MM.1S (cell line): Measurements from ENCODE around the gene MMD.

Experiments
- DNase-seq: peaks from one replicate; pipeline ENCODE4 v3.0.0-alpha.2; 2015
- H2AFZ ChIP-seq: fragments of 300-600 bp; sonication (generic); 2 replicates; pipeline ENCODE4 v1.6.0; 2016; ENCODE audit warnings: antibody characterized with exemption, low read length
- H3F3A ChIP-seq: fragments of 300-600 bp; sonication (generic); 2 replicates; pipeline ENCODE4 v1.6.1; 2016; ENCODE audit warnings: mild to moderate bottlenecking, antibody characterized with exemption, low read length, moderate library complexity, mixed read lengths; ENCODE audit not compliant: insufficient read depth
- H3K27ac ChIP-seq: fragments of 300-600 bp; sonication (generic); 2 replicates; pipeline ENCODE4 v1.5.1; 2016; ENCODE audit warnings: mild to moderate bottlenecking, low read length
- H3K27me3 ChIP-seq: fragments of 300-600 bp; sonication (generic); replicated peaks from 2 replicates; pipeline ENCODE4 v1.6.0; 2016; ENCODE audit warnings: low read length; ENCODE audit not compliant: insufficient read depth
- H3K36me3 ChIP-seq: fragments of 300-600 bp; sonication (generic); replicated peaks from 2 replicates; pipeline ENCODE4 v1.6.1; 2016; ENCODE audit warnings: mild to moderate bottlenecking, low read length, mixed read lengths; ENCODE audit not compliant: insufficient read depth
- H3K4me1 ChIP-seq: fragments of 300-600 bp; sonication (generic); 2 replicates; pipeline ENCODE4 v1.6.1; 2016; ENCODE audit warnings: low read length, mixed read lengths
- H3K4me2 ChIP-seq: fragments of 300-600 bp; sonication (generic); 2 replicates; pipeline ENCODE4 v1.6.0; 2016; ENCODE audit warnings: low read depth, low read length
- H3K4me3 ChIP-seq: fragments of 300-600 bp; sonication (generic); 2 replicates; pipeline ENCODE4 v1.5.1; 2016; ENCODE audit warnings: low read length, mixed read lengths
- H3K79me2 ChIP-seq: fragments of 300-600 bp; sonication (generic); 2 replicates; pipeline ENCODE4 v1.6.1; 2016; ENCODE audit warnings: mixed run types, low read length, mixed read lengths
- H3K9ac ChIP-seq: fragments of 300-600 bp; sonication (generic); 2 replicates; pipeline ENCODE4 v1.6.1; 2016; ENCODE audit warnings: low read length, mixed read lengths
- H3K9me2 ChIP-seq: fragments of 300-600 bp; sonication (generic); replicated peaks from 2 replicates; pipeline ENCODE4 v1.6.1; 2016; ENCODE audit warnings: mild to moderate bottlenecking, low read length, mixed read lengths; ENCODE audit not compliant: insufficient read depth
- H3K9me3 ChIP-seq: fragments of 300-600 bp; sonication (generic); replicated peaks from 2 replicates; pipeline ENCODE4 v1.6.1; 2016; ENCODE audit warnings: mild to moderate bottlenecking, low read length, mixed read lengths; ENCODE audit not compliant: insufficient read depth
- H4K20me1 ChIP-seq: fragments of 300-600 bp; sonication (generic); 2 replicates; pipeline ENCODE4 v1.6.1; 2016; ENCODE audit warnings: mild to moderate bottlenecking, low read length, moderate library complexity, mixed read lengths; ENCODE audit not compliant: insufficient read depth
- EZH2 ChIP-seq: fragments of 300-600 bp; sonication (generic); optimal IDR thresholded peaks from 2 replicates; pipeline ENCODE3; 2017; ENCODE audit warnings: low read depth, mild to moderate bottlenecking, antibody characterized with exemption, low read length, mixed read lengths
- EZH2phosphoT487 ChIP-seq: fragments of 300-600 bp; sonication (generic); IDR thresholded peaks from 2 replicates; pipeline ENCODE4 v1.6.1; 2018; ENCODE audit warnings: antibody characterized with exemption, low read length
- TF ChIP-seq, protein P1 (sequence below): fragments of 300-600 bp; sonication (generic); IDR thresholded peaks from 2 replicates; pipeline ENCODE4 v1.5.1; 2016; ENCODE audit warnings: antibody characterized with exemption, low read length, mixed read lengths

MMD gene

DNA sequence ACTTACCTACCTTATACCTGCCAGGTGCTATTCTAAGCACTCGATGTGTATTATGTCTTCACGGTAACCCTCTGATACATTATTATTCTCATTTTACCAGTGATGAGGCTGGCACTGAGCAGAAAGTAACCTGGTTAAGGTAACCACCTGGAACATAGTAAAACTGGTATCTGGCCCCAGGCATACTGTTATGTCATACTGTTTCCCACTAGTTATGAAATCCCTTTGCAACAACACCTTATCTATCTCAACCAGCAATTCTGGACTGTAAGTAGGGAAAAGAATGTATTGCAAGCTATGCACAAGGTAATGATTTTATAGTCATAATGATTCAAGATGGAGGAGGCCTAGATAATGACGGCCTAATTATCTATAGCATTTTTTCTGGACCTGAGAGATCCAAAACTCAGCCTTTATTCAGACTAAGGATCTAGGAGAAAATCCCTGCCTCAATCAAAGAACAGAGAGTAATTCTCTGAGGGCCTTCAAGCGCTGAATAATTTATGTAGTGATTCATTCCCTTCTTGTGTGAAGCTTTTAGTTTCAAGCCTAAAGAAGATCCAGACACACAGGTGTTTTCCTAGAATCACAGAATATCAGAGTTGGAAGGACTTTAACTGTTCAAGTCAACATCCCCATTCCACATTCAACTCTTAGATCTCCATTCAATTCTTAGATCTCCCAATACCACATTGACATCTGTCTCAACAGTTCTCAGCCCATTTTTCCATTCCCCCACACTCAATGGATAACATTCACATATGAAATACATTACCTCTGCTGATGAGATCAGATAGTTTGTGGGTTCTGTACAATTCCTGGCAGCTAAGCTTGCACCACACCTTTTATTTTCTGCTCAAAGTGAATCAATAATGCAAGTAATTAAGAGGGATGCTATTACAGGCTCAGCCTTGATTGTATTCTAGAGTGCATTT lies 14.9 kb upstream of the MMD start:
- TF ChIP-seq EZH2: no peak
- no peak for TF ChIP-seq EZH2phosphoT487
- TF ChIP-seq, protein P1, sequence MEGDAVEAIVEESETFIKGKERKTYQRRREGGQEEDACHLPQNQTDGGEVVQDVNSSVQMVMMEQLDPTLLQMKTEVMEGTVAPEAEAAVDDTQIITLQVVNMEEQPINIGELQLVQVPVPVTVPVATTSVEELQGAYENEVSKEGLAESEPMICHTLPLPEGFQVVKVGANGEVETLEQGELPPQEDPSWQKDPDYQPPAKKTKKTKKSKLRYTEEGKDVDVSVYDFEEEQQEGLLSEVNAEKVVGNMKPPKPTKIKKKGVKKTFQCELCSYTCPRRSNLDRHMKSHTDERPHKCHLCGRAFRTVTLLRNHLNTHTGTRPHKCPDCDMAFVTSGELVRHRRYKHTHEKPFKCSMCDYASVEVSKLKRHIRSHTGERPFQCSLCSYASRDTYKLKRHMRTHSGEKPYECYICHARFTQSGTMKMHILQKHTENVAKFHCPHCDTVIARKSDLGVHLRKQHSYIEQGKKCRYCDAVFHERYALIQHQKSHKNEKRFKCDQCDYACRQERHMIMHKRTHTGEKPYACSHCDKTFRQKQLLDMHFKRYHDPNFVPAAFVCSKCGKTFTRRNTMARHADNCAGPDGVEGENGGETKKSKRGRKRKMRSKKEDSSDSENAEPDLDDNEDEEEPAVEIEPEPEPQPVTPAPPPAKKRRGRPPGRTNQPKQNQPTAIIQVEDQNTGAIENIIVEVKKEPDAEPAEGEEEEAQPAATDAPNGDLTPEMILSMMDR: no peak
- H3F3A ChIP-seq: peaks cover 9% of the 10 kb centered on the region
- H3K79me2 ChIP-seq: no peaks in the 10 kb centered on the region
- H3K27ac ChIP-seq: peak overlapping the region; percentile 26; the same call in 1 of the 2 replicates
- H3K27me3 ChIP-seq: no peaks in the 10 kb centered on the region
- H2AFZ ChIP-seq: 0 out of 2 replicates have a peak overlapping the region, but pooled peaks have one; percentile 40
- no peak overlapping the region for H3K9ac ChIP-seq
- no peaks in the 10 kb centered on the region for H3K36me3 ChIP-seq
- H3K9me3 ChIP-seq: no peaks in the 10 kb centered on the region
- no peaks in the 10 kb centered on the region for H3K9me2 ChIP-seq
- no peak for DNase-seq
- H3K4me3 ChIP-seq: peak overlapping the region; percentile 39
- peaks cover 19% of the 10 kb centered on the region for H3K4me1 ChIP-seq
- H4K20me1 ChIP-seq: no peaks in the 10 kb centered on the region
- H3K4me2 ChIP-seq: peak overlapping the region; percentile 69

DNA sequence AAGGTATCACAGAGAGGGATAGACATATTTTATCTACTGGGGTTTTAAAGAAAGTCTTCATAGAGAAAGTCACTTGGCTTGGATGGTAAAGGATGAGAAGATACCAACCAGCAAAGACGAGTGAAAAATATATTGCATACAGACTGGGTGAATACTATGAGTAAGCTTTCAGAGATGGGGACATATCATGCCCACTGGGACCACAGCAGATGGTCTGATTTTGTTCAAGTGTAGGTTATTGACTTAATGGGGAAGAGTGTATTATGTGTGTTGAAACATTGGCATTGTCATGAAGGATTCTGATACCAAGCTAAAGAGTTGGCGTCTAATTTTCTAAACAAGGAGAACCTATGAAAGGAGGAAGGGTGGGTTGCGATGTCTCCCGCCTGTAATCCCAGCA lies 13.8 kb upstream of the MMD start:
- TF ChIP-seq, protein P1: no peak
- no peak for TF ChIP-seq EZH2
- TF ChIP-seq EZH2phosphoT487: no peak
- Histone ChIP-seq H4K20me1 (no peaks in the 10 kb centered on the region), H3K4me1 (peaks cover 19% of the 10 kb centered on the region), H3K79me2 (no peaks in the 10 kb centered on the region), H3K27me3 (no peaks in the 10 kb centered on the region), H3K27ac (no peak overlapping the region), H3K9me2 (no peaks in the 10 kb centered on the region), H2AFZ (no peak overlapping the region), H3K9ac (no peak overlapping the region), H3K36me3 (no peaks in the 10 kb centered on the region), H3K4me3 (no peak overlapping the region), H3K9me3 (no peaks in the 10 kb centered on the region), H3F3A (peaks cover 9% of the 10 kb centered on the region), H3K4me2 (no peak overlapping the region)
- DNase-seq: no peak

DNA sequence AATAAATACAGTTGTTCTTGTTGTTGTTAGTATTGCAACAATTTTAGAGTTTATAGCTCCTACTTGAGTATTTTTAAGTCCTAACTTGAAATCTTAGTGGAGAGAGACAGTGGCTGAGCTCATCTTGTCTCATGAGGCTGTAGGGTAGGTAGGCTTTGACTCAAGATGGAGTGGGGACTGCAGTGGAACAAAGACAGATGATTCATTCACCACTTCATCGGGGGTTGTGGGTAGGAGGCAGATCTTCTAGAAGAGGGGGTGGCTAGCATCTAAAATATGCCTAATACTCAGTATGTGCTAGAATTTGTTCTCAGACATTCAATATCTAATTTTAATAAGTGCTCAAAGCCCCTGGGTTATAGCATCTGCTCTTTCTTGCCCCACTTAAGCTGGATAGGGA lies 13.1 kb upstream of the MMD start:
- H3K4me2 ChIP-seq: no peak overlapping the region
- no peak overlapping the region for H3K27ac ChIP-seq
- no peak for DNase-seq
- no peak overlapping the region for H3K9ac ChIP-seq
- H3F3A ChIP-seq: peaks cover 9% of the 10 kb centered on the region
- H3K27me3 ChIP-seq: no peaks in the 10 kb centered on the region
- TF ChIP-seq EZH2phosphoT487: no peak
- TF ChIP-seq, protein P1: no peak
- H3K9me3 ChIP-seq: no peaks in the 10 kb centered on the region
- H2AFZ ChIP-seq: no peak overlapping the region
- H3K9me2 ChIP-seq: no peaks in the 10 kb centered on the region
- H3K4me3 ChIP-seq: no peak overlapping the region
- H3K79me2 ChIP-seq: no peaks in the 10 kb centered on the region
- H3K4me1 ChIP-seq: peaks cover 19% of the 10 kb centered on the region
- no peaks in the 10 kb centered on the region for H3K36me3 ChIP-seq
- no peaks in the 10 kb centered on the region for H4K20me1 ChIP-seq
